HG03565 (cell line): ENCODE results near the gene STEAP1.
A peak's percentile ranks its signal among the peaks of the same experiment; 100 is the strongest.
"Not testable (repeated sequence)": the region's sequence is repeated elsewhere in the genome, so short reads cannot be mapped to it uniquely, and the experiment has no call there.

ENCODE experiments used
- ATAC-seq: cut with Tn5 transposase; IDR thresholded peaks from one replicate; pipeline ENCODE4 v1.9.1; 2021; ENCODE audit warnings: mild to moderate bottlenecking, moderate library complexity; ENCODE audit not compliant: unreplicated experiment

The STEAP1 gene

GRCh38 chr7:90153943-90154771, at the start of gene STEAP1:
Gene STEAP1 (plus strand): TSS chr7:90154469. CDS start chr7:90159789, 5,320 bp downstream.
- ATAC-seq = peak; percentile 97

- not testable (repeated sequence) for ATAC-seq
Measured at GRCh38 chr7:90114972-90115371, 39.3 kb upstream of the STEAP1 start.

- ATAC-seq = not testable (repeated sequence)
Measured at GRCh38 chr7:90118551-90119177, 35.6 kb upstream of the STEAP1 start.

GRCh38 chr7:90119178-90119971, 34.9 kb upstream of the STEAP1 start:
- ATAC-seq = no peak

- ATAC-seq = not testable (repeated sequence)
Measured at GRCh38 chr7:90120205-90120604, 34.1 kb upstream of the STEAP1 start.

GRCh38 chr7:90131746-90132145, 22.5 kb upstream of the STEAP1 start:
- not testable (repeated sequence) for ATAC-seq

- not testable (repeated sequence) for ATAC-seq
Measured at GRCh38 chr7:90147079-90147960, 6.9 kb upstream of the STEAP1 start.

GRCh38 chr7:90149428-90149827, 4.8 kb upstream of the STEAP1 start:
- ATAC-seq = not testable (repeated sequence)

GRCh38 chr7:90151884-90152283, 2.4 kb upstream of the STEAP1 start:
- not testable (repeated sequence) for ATAC-seq

GRCh38 chr7:90152642-90153253, 1.5 kb upstream of the STEAP1 start:
- ATAC-seq = not testable (repeated sequence)

GRCh38 chr7:90155206-90155605, 937 bp downstream of the STEAP1 start:
- ATAC-seq = no peak

GRCh38 chr7:90157331-90157730, 3.1 kb downstream of the STEAP1 start:
- ATAC-seq = not testable (repeated sequence)

GRCh38 chr7:90157761-90158350, 3.6 kb downstream of the STEAP1 start:
- ATAC-seq = not testable (repeated sequence)

GRCh38 chr7:90163534-90163933, 9.3 kb downstream of the STEAP1 start:
- ATAC-seq = no peak

GRCh38 chr7:90165724-90166123, 11.5 kb downstream of the STEAP1 start:
- no peak for ATAC-seq

- ATAC-seq = no peak
Measured at GRCh38 chr7:90166153-90166552, 11.9 kb downstream of the STEAP1 start.

GRCh38 chr7:90167361-90167760, 13.1 kb downstream of the STEAP1 start:
- ATAC-seq = no peak

- no peak for ATAC-seq
Measured at GRCh38 chr7:90169891-90170290, 15.6 kb downstream of the STEAP1 start.

GRCh38 chr7:90172121-90172520, 17.9 kb downstream of the STEAP1 start:
- ATAC-seq = no peak

GRCh38 chr7:90172624-90173023, 18.4 kb downstream of the STEAP1 start:
- ATAC-seq = no peak
